Measurements from ENCODE around the gene TMEM53.

Gene TMEM53

GRCh38 chr1:44641126-44642102 lies 32.9 kb downstream of the TMEM53 start:
- DNase-seq (ENCODE audit: low spot score) (no peak), ATAC-seq (ENCODE audit: low read depth) (no peak)
- Histone ChIP-seq H3K36me3 (ENCODE audit: low read depth) (peaks cover 93% of the 10 kb centered on the region), H3K27me3 (ENCODE audit: insufficient read depth, poor library complexity, severe bottlenecking) (no peaks in the 10 kb centered on the region), H3K4me3 (ENCODE audit: severe bottlenecking) (no peak overlapping the region), H3K4me1 (ENCODE audit: insufficient read depth, poor library complexity, severe bottlenecking) (peaks cover 6% of the 10 kb centered on the region), H3K9me3 (ENCODE audit: severe bottlenecking) (no peaks in the 10 kb centered on the region), H3K27ac (ENCODE audit: poor library complexity, severe bottlenecking) (no peak overlapping the region)
- no peak for TF ChIP-seq CTCF (IDR thresholded peaks at IDR 0.05; ENCODE audit: poor library complexity, severe bottlenecking)

- Histone ChIP-seq H3K4me3 (ENCODE audit: severe bottlenecking) (no peak overlapping the region), H3K27ac (ENCODE audit: poor library complexity, severe bottlenecking) (no peak overlapping the region), H3K27me3 (ENCODE audit: insufficient read depth, poor library complexity, severe bottlenecking) (no peaks in the 10 kb centered on the region), H3K9me3 (ENCODE audit: severe bottlenecking) (no peaks in the 10 kb centered on the region), H3K4me1 (ENCODE audit: insufficient read depth, poor library complexity, severe bottlenecking) (peaks cover 7% of the 10 kb centered on the region), H3K36me3 (ENCODE audit: low read depth) (peaks cover 93% of the 10 kb centered on the region)
- DNase-seq (ENCODE audit: low spot score) (no peak), ATAC-seq (ENCODE audit: low read depth) (no peak)
- TF ChIP-seq CTCF (IDR thresholded peaks at IDR 0.05; ENCODE audit: poor library complexity, severe bottlenecking): no peak
These were observed 34.0 kb downstream of the TMEM53 start for GRCh38 chr1:44640200-44640853.

GRCh38 chr1:44637702-44638411 lies 36.4 kb downstream of the TMEM53 start:
- no peak for TF ChIP-seq CTCF (IDR thresholded peaks at IDR 0.05; ENCODE audit: poor library complexity, severe bottlenecking)
- Histone ChIP-seq H3K27ac (ENCODE audit: poor library complexity, severe bottlenecking) (no peak overlapping the region), H3K9me3 (ENCODE audit: severe bottlenecking) (no peaks in the 10 kb centered on the region), H3K36me3 (ENCODE audit: low read depth) (peaks cover 90% of the 10 kb centered on the region), H3K27me3 (ENCODE audit: insufficient read depth, poor library complexity, severe bottlenecking) (no peaks in the 10 kb centered on the region), H3K4me1 (ENCODE audit: insufficient read depth, poor library complexity, severe bottlenecking) (peaks cover 7% of the 10 kb centered on the region), H3K4me3 (ENCODE audit: severe bottlenecking) (no peak overlapping the region)
- no peak for ATAC-seq (ENCODE audit: low read depth)
- no peak for DNase-seq (ENCODE audit: low spot score)

GRCh38 chr1:44636688-44637598 lies 37.3 kb downstream of the TMEM53 start:
- no peak overlapping the region for H3K4me3 ChIP-seq (ENCODE audit: severe bottlenecking)
- DNase-seq (ENCODE audit: low spot score) (no peak), ATAC-seq (ENCODE audit: low read depth) (peak; percentile 57)
- TF ChIP-seq CTCF (IDR thresholded peaks at IDR 0.05; ENCODE audit: poor library complexity, severe bottlenecking): no peak
- H3K27me3 ChIP-seq (ENCODE audit: insufficient read depth, poor library complexity, severe bottlenecking): no peaks in the 10 kb centered on the region
- H3K27ac ChIP-seq (ENCODE audit: poor library complexity, severe bottlenecking): peak overlapping the region; percentile 46
- peaks cover 10% of the 10 kb centered on the region for H3K4me1 ChIP-seq (ENCODE audit: insufficient read depth, poor library complexity, severe bottlenecking)
- peaks cover 90% of the 10 kb centered on the region for H3K36me3 ChIP-seq (ENCODE audit: low read depth)
- H3K9me3 ChIP-seq (ENCODE audit: severe bottlenecking): no peaks in the 10 kb centered on the region
